KBM-7 (cell line): ENCODE data around the gene AGPAT2.

Experiments
- DNase-seq: peaks from one replicate; pipeline ENCODE4 v3.0.0-alpha.2; 2015
- in situ Hi-C: fragments of 300-500 bp; cut with MboI; formaldehyde crosslinking; loops from 2 replicates; pipeline ENCODE4 v1.14.3; 2020; ENCODE audit warnings: low sequenced_read_pairs, low pct_unique_long_range_greater_than_20kb, mixed read lengths

Gene AGPAT2

DNA sequence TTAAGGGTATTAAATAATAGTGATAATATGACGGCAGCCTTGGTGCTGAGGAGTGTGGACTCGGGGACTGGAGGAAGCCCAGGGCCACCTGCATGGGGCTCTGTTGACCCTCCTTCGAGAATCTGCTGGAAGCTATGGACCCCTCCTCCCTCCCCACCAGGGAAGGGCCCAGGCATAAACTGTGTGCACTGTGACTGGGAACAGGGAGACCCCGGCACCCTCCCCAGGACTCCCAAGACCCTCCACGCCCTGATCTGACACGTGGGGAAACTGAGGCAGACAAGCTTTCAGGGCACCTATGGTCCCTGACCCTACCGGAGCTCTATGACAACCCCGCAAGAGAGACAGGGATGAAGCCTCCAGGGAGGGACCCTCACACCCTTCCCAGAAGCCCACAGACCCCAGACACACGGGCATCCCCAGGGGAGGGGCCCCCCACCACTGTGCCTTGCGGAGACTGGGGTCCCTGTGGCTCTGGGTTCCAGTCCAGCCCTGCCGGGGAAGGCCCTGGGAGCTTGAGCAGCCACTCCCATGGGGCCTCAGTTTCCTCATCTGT lies 31.0 kb downstream of the AGPAT2 start:
- no peak for DNase-seq
- in situ Hi-C loops = no loop called here

- DNase-seq = peak; percentile 94
- in situ Hi-C loops = no loop called here
These were observed 31.6 kb downstream of the AGPAT2 start for GRCh38 chr9:136655536-136656182.

GRCh38 chr9:136654820-136655535 lies 32.3 kb downstream of the AGPAT2 start:
- in situ Hi-C loops = no loop called here
- DNase-seq = no peak

GRCh38 chr9:136653323-136654079 lies 33.8 kb downstream of the AGPAT2 start:
- in situ Hi-C loops = no loop called here
- DNase-seq = no peak

- no peak for DNase-seq
- in situ Hi-C loops = no loop called here
These were observed 35.4 kb downstream of the AGPAT2 start for GRCh38 chr9:136651860-136652259.

GRCh38 chr9:136650648-136651047 lies 36.6 kb downstream of the AGPAT2 start:
- DNase-seq = peak; percentile 96
- in situ Hi-C loops = no loop called here

- in situ Hi-C loops = no loop called here
- no peak for DNase-seq
These were observed 37.2 kb downstream of the AGPAT2 start for GRCh38 chr9:136650021-136650420.

DNA sequence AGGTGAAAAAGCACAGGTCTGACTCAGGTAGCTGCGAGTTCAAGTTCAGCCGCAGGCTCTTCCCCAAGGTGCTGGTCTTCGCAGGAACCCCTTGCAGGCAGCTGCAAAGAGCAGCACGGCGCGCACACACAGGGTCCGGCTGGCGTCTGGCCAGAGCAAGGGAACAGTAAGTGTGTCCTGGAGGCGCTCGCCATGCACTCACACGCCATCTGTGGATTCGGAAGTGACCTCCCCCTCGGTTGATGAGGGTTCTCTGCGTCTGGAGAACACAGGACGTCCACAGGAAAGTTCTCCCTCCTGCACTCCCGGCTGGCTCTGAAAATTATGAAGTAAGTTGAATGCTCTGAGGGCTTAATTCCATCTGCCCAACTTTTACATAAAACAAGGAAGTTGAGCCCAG lies 38.5 kb downstream of the AGPAT2 start:
- in situ Hi-C loops = no loop called here
- DNase-seq = peak; percentile 92

DNA sequence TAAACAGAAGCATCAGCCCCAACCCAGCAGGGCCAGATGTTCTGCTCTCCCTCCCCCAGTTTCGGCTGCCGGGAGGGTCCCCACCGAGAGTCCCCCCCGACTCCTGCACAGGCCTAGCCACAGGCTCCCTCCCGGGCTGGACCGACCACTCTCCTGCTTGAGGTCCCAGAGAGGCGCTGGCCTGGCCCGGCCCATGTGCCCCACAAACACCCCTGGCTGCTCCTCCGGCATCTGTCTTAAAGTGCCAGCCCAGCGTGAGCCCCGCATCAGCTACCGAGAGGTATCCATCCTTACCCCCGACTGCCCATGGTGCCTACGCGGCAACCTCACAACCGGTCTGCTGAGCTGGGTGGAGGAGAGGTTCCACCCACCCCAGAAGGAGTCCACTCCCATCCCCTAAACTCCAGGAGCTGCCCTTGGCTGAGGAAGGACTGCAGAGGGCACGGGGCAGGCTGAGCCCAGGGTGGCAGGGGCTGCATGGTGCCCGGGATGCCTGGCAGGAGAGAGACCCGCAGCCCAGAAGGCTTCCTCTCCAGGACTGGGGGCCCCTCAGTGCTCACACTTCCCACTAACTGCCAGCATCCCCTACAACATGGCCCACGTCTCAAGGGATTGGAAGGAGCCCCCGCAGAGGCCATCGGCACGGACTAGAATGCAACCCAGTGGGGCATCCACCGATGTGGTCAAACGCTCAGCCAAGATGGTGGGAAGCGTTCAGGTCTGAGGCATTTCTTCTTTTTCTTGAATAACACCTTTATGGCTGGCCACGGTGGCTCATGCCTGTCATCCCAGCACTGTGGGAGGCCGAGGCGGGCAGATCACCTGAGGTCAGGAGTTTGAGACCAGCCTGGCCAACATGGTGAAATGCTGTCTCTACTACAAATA lies 40.2 kb downstream of the AGPAT2 start:
- in situ Hi-C loops = no loop called here
- DNase-seq = no peak

DNA sequence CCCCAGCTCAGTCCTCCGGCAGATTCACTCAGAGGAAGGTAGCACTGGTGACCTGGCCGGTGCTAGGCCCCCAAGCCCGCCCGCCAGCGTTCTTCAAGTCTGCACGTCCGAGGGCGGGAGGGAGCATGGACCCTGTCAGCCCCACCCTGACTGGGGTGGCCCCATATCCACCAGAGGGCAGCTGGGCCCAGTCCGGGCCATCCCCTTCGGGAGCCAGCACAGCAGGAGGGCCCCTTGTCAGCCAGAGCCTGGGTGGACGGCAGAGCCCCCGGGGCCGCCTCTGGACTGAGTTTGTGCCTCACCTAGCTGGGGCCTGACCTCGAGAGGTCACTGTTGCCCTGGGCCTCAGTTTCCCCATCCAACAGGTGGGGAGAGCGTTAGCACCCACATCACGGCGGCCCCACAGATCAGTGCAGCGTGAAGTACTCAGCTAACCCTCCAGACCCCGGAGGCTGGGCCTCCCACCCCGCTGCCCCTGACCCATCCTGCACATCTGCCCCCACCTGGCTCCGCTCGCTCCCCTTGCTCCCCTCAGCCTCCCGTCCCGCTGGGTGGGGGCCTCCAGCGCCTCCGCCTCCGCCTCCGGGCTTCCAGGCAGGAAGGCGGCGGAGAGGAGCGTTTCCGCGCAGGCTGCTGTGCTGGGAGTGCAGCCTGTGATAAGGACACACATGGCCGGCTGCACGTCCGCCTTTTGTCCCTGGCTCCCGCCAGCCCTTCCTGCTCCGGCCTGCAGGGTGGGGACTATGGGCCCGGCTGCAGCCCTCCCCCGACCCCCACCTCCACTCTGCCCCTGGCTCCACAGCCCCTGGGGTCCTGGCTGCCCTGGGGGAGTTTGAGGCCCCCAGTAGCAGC lies 41.1 kb downstream of the AGPAT2 start:
- DNase-seq = peak; percentile 87
- in situ Hi-C loops = no loop called here

GRCh38 chr9:136645352-136645902 lies 41.8 kb downstream of the AGPAT2 start:
- DNase-seq = no peak
- in situ Hi-C loops = no loop called here

GRCh38 chr9:136644593-136645351 lies 42.5 kb downstream of the AGPAT2 start:
- in situ Hi-C loops = no loop called here
- peak; percentile 83 for DNase-seq

DNA sequence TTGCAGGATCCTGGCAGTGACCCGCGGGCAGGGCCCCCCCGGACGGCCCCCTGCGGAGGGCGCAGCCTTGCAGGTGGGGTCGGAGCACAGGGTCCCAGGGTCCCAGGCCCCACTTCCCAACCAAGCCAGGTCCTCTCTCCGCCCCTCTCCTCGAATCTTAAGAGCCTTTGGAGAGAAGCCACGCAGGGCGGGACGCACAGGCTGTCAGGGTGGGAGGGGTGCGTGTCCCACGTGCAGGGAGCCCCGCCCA lies 43.0 kb downstream of the AGPAT2 start:
- DNase-seq = no peak
- in situ Hi-C loops = no loop called here

GRCh38 chr9:136643596-136644342 lies 43.5 kb downstream of the AGPAT2 start:
- in situ Hi-C loops = no loop called here
- DNase-seq = no peak

DNA sequence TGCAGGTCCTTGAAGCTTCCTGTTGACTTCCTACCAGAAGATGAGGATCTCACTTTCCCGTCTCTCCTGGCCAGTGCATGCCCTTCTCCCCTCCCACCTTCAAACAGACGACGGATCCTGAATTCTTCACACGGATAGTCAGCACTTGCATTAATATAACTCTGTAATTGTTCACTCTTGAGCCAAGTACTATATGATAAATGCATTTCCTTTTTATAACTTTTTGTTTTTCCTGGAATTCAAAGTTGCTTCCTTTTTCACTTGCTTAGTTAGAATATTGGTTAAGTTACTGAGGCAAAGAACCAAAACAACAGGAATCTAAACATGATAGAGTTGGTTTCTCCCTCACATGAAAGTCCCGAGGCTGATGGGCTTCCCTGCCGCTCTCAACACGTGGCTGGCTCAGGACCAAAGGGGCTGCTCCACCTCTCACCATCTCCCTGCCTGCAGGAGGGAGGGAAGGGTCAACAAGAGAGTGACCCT lies 44.8 kb downstream of the AGPAT2 start:
- in situ Hi-C loops = no loop called here
- DNase-seq = no peak

GRCh38 chr9:136640171-136641111 lies 46.8 kb downstream of the AGPAT2 start:
- no peak for DNase-seq
- in situ Hi-C loops = no loop called here
